Common myeloid progenitor, CD34-positive (primary cell): Measurements from ENCODE around the gene TBC1D8.

Experiments used
- CTCF ChIA-PET: fragments of 350-600 bp; sonication (Branson Sonifier 250); formaldehyde crosslinking; loops from one replicate; lab custom pipeline; 2021; ENCODE audit warnings: antibody characterized with exemption; lab: Charles Lee
- POLR2A ChIA-PET: fragments of 350-600 bp; sonication (Branson Sonifier 250); formaldehyde crosslinking; loops from one replicate; lab custom pipeline; 2021; ENCODE audit warnings: antibody characterized with exemption; lab: Charles Lee
- DNase-seq, 3 donors: peaks; one replicate each; pipeline versions ENCODE4 v3.0.0 to v3.0.0-alpha.2; 2013
- H3K27ac ChIP-seq, 2 experiments: 1 replicate in 1 of 2; 2 replicates in 1 of 2; pipeline ENCODE4 v1.7.0; 2013; ENCODE audit warnings: inconsistent platforms in 2 of 2, low read length in 2 of 2, mild to moderate bottlenecking in 2 of 2, low read depth in 1 of 2, moderate library complexity in 1 of 2; ENCODE audit not compliant: severe bottlenecking in 2 of 2, insufficient read depth in 1 of 2, poor library complexity in 1 of 2
- H3K27me3 ChIP-seq, 5 experiments: replicated peaks in 2 of 5; 1 replicate in 3 of 5; 2 replicates in 2 of 5; pipeline versions ENCODE4 v1.6.1 to v1.7.0; 2013; ENCODE audit warnings: low read length in 4 of 5, mild to moderate bottlenecking in 2 of 5, moderate library complexity in 2 of 5, inconsistent platforms in 1 of 5; ENCODE audit not compliant: insufficient read depth in 5 of 5, control insufficient read depth in 4 of 5
- H3K36me3 ChIP-seq, 4 experiments: 1 replicate in 2 of 4; 2 replicates in 2 of 4; pipeline versions ENCODE4 v1.6.1 to v1.7.0; 2013; ENCODE audit warnings: low read length in 3 of 4, control low read depth in 1 of 4, mild to moderate bottlenecking in 1 of 4; ENCODE audit not compliant: control insufficient read depth in 4 of 4, insufficient read depth in 4 of 4
- H3K4me1 ChIP-seq, 4 experiments: 1 replicate in 3 of 4; 2 replicates in 1 of 4; pipeline versions ENCODE4 v1.6.1 to v1.7.1; 2013; ENCODE audit warnings: low read length in 3 of 4, mild to moderate bottlenecking in 3 of 4, control low read depth in 1 of 4, inconsistent platforms in 1 of 4, moderate library complexity in 1 of 4; ENCODE audit not compliant: control insufficient read depth in 4 of 4, insufficient read depth in 4 of 4; ENCODE audit errors: control extremely low read depth in 1 of 4
- H3K4me3 ChIP-seq, 7 experiments: 1 replicate in 4 of 7; 2 replicates in 3 of 7; pipeline versions ENCODE4 v1.5.1 to v1.7.0; 2013; ENCODE audit warnings: mild to moderate bottlenecking in 7 of 7, low read length in 6 of 7, moderate library complexity in 6 of 7, inconsistent platforms in 2 of 7, low read depth in 2 of 7, control low read depth in 1 of 7; ENCODE audit not compliant: insufficient read depth in 4 of 7, control insufficient read depth in 1 of 7; ENCODE audit errors: extremely low read depth in 1 of 7
- H3K9me3 ChIP-seq, 5 experiments: 1 replicate in 4 of 5; 2 replicates in 1 of 5; pipeline versions ENCODE4 v1.6.1 to v1.7.1; 2013; ENCODE audit warnings: low read length in 4 of 5, mild to moderate bottlenecking in 2 of 5, inconsistent platforms in 1 of 5, low read depth in 1 of 5, moderate library complexity in 1 of 5; ENCODE audit not compliant: control insufficient read depth in 4 of 5, insufficient read depth in 2 of 5; ENCODE audit errors: control extremely low read depth in 1 of 5
- WGBS: methylation state at CpG from one replicate; pipeline ENCODE4 v1.1.5; 2013; ENCODE audit not compliant: insufficient coverage; 5-methylcytosine and 5-hydroxymethylcytosine counted together

Gene TBC1D8

DNA sequence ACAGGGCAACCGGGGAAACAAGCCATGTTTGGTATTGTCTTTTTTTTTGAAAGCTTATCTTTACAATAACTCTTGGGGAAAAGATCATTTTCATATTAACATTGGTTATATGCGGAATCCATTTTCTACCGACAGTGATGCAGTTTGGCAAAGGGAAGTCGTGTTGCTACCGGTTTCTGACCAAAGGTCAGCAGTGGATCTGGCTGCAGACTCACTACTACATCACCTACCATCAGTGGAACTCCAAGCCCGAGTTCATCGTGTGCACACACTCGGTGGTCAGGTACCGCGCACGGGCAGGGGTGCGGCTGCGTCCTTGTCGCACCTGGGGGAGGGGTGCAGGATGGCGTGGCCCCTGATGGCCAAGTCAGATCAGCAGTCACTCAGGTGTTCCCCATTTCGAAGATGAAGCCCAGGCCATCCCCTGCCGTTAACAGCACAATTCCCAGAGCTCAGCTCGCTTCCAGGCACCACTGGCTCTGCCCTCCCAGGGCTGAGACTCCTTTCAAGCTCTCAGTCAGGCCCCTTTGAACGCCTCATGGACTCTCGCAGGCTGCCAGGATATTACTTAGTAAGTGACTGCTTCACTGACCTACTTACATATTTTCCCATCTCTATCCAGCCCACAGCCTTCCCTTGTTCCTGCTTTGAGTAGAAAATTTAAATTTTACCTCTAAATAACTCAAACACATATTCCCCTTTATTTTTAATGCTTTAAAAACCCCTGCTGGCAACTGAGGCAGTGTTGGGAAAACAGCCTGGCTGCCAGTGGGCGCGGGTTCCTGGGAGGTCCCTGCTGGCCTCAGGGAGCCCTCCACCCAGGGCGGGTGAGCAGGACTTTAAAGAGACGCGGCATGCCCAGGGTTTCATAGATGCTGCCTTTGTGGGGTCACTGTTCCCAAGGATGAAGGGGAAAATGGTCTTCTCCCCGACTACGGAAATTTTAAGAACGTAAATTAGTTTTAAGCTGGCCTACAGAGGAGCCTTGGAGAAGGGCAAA, 182.7 kb downstream of the TBC1D8 start:
- H3K4me3 ChIP-seq: no peak overlapping the region
- POLR2A ChIA-PET: no interaction called here
- CTCF ChIA-PET: no interaction called here
- peaks cover 0 to 6% (median 4%) of the 10 kb centered on the region in 5 experiments for H3K27me3 ChIP-seq
- H3K36me3 ChIP-seq: no peaks in the 10 kb centered on the region
- WGBS: 91% methylated on average over 24 of the region's 28 CpGs
- no peak overlapping the region for H3K27ac ChIP-seq
- no peaks in the 10 kb centered on the region for H3K4me1 ChIP-seq
- H3K9me3 ChIP-seq: no peaks in the 10 kb centered on the region
- no peak for DNase-seq

DNA sequence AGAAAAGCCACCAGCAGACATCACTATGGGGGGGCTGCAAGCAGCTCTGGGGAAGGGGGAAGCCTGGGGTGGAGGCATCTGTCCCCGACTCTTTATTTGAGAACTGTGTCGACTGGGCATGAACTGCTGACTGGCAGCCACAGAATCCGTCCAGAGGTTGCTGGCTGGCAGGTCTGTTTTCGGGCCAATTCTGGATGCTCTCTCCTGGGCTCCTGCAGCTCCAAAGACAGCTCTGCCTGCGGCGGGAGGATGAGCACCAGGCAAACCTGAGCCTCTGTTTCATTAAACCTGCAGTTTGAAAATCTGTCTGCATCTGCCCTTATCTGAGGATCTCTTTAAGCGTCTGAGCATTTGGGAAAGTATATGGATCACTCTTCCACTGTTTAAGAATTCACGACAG, 183.5 kb downstream of the TBC1D8 start:
- no peaks in the 10 kb centered on the region for H3K36me3 ChIP-seq
- no peak overlapping the region for H3K27ac ChIP-seq
- no peak overlapping the region for H3K4me3 ChIP-seq
- H3K9me3 ChIP-seq: no peaks in the 10 kb centered on the region
- ChIA-PET CTCF (no interaction called here), POLR2A (no interaction called here)
- DNase-seq: no peak
- H3K4me1 ChIP-seq: no peaks in the 10 kb centered on the region
- WGBS: 96% methylated on average over 8 of the region's 8 CpGs
- H3K27me3 ChIP-seq: peaks cover 0 to 6% (median 4%) of the 10 kb centered on the region in 5 experiments

DNA sequence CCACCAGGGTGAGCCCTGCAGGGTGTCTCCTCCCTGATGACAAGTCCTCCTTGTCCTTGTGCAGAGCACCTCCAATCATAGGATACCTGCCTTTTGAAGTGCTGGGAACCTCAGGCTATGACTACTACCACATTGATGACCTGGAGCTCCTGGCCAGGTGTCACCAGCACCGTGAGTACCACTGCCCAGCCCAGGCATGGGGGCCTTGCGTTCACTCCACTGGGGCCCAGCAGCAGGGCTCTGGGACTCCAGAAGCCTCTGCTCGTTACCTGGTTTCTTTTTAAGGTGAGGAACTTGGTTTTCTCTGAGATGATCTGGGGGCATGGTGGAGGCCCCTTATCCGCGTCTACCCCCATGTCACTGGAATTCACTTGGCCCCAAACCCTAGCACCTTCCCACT, 185.6 kb downstream of the TBC1D8 start:
- no peaks in the 10 kb centered on the region for H3K4me1 ChIP-seq
- ChIA-PET POLR2A (no interaction called here), CTCF (no interaction called here)
- no peaks in the 10 kb centered on the region for H3K36me3 ChIP-seq
- peaks cover 0 to 6% (median 0%) of the 10 kb centered on the region in 5 experiments for H3K27me3 ChIP-seq
- DNase-seq: no peak
- 100% methylated on average over 2 of the region's 5 CpGs for WGBS
- no peak overlapping the region for H3K4me3 ChIP-seq
- no peaks in the 10 kb centered on the region for H3K9me3 ChIP-seq
- no peak overlapping the region for H3K27ac ChIP-seq

DNA sequence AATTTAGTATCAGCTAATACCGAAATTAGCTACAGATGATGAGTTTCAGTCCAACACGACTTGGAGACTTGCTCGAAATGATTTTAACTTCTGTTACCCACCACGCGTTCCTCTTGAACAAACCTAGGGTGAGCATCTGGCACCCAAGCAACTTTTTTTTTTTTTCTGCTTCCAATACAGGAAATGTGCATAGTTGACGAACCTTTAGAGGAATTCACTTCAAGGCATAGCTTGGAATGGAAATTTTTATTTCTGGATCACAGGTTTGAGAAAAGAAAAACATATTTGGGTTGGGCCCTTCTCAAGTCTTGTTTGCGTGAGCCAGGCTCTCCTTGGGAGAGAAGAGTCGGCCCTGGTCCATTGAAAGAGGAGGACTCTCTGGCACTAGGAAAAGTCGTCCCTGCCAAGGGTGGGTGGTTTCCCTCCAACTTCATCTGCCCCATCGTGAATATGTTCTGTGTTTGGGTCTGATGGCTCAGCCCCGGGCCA, 186.5 kb downstream of the TBC1D8 start:
- H3K27ac ChIP-seq: no peak overlapping the region
- ChIA-PET CTCF (interaction anchor here (0.7 kb wide), 1 partner anchor 75 kb away, joined by 6 read pairs; no protein-coding TSS in a partner anchor), POLR2A (no interaction called here)
- H3K27me3 ChIP-seq: peaks cover 0 to 9% (median 0%) of the 10 kb centered on the region in 5 experiments
- WGBS: 97% methylated on average over 10 of the region's 11 CpGs
- H3K9me3 ChIP-seq: no peaks in the 10 kb centered on the region
- H3K4me1 ChIP-seq: no peaks in the 10 kb centered on the region
- DNase-seq: no peak
- H3K4me3 ChIP-seq: no peak overlapping the region
- H3K36me3 ChIP-seq: no peaks in the 10 kb centered on the region

DNA sequence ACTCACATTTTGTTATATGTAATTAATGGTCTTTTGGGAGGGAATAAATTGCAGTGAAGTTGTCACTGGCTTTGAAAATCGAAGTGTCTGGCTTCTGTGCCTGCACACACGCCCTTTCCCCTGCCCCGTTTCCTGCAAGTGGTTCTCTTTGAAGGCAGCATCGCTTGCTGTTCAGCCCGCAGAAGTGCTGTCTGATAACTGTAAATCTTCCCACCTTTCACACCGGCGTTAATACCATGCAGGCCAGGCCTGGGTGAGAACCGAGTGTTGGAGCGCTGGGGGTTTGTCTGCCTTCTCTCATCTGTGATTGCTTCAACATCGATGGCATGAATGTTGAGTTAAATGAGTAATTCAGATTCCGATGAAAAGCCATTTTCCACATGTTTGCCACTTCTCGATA, 187.0 kb downstream of the TBC1D8 start:
- H3K36me3 ChIP-seq: no peaks in the 10 kb centered on the region
- H3K9me3 ChIP-seq: no peaks in the 10 kb centered on the region
- ChIA-PET POLR2A (no interaction called here), CTCF (interaction anchor here (0.7 kb wide), 1 partner anchor 75 kb away, joined by 6 read pairs; no protein-coding TSS in a partner anchor)
- no peak overlapping the region for H3K27ac ChIP-seq
- H3K4me3 ChIP-seq: no peak overlapping the region
- WGBS: 78% methylated on average over 12 of the region's 12 CpGs
- no peak for DNase-seq
- peaks cover 0 to 12% (median 0%) of the 10 kb centered on the region in 5 experiments for H3K27me3 ChIP-seq
- H3K4me1 ChIP-seq: no peaks in the 10 kb centered on the region

DNA sequence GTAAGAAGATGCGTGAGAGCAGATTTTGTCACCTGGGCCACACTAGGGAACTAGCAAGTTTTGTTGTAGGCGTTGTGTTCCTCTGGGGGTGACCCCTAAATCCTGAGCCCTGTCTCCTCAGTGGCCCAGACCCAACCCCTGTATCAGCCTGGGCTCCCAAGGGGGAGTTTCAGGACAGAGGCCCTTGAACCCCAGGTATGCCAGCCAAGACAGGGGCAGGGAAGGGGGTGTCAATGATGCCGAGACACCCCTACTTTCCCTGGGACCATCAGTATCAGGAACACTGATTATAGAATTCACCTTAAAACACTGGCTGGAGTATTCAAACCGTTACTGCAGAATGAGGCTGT, 188.2 kb downstream of the TBC1D8 start:
- Histone ChIP-seq H3K4me3 (no peak overlapping the region), H3K27me3 (peaks cover 0 to 12% (median 0%) of the 10 kb centered on the region in 5 experiments), H3K4me1 (no peaks in the 10 kb centered on the region), H3K36me3 (no peaks in the 10 kb centered on the region), H3K27ac (no peak overlapping the region), H3K9me3 (no peaks in the 10 kb centered on the region)
- WGBS: 100% methylated on average over 2 of the region's 4 CpGs
- ChIA-PET POLR2A (interaction anchor here (0.5 kb wide), 1 partner anchor 108 kb away, joined by 3 read pairs; no protein-coding TSS in a partner anchor), CTCF (no interaction called here)
- no peak for DNase-seq
